Activated T-cell treated with anti-CD3 and anti-CD28 coated beads for 24 hours (primary cell): Measurements from ENCODE around the gene TBX21.
A peak's percentile ranks its signal among the peaks of the same experiment; 100 is the strongest.

Experiments used
- DNase-seq: peaks from one replicate; pipeline ENCODE4 v3.0.0-alpha.2; 2020; ENCODE audit warnings: low read depth

Gene TBX21

DNA sequence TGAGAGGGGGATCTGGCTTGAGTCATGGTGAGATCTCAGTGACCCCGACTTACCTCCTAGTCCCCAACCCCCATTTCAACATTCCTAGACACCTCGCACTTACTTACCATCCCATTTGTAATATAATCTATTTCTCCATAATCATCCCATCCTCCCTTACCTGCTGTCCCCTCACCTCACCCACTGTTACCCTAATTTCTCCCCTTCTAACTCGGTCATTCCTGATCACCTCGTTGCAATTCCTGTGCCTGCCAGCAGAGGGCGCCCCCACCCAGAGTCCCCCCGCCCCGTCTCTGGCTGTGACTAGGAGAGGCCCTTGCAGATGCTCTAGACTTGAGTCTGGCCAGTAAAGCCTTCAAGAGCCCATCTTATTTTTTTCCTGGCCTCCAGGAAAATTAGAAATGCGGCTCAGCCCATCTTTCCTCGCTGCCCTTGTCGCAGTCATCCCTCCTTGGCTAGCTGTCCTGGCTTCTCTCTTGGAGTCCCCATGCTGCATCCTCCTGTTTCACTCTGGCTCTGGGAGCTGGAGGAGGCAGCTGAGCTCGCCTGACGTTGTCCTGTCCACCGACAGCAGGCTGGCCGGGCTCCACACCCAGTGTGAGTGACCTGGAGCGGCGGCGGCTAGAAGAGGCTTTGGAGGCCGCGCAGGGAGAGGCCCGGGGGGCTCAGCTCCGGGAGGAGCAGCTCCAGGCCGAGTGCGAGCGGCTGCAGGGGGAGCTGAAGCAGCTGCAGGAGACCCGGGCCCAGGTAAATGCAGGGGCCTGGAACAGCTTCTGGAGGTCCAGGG lies 34.1 kb upstream of the TBX21 start:
- peak; percentile 80 for DNase-seq

DNA sequence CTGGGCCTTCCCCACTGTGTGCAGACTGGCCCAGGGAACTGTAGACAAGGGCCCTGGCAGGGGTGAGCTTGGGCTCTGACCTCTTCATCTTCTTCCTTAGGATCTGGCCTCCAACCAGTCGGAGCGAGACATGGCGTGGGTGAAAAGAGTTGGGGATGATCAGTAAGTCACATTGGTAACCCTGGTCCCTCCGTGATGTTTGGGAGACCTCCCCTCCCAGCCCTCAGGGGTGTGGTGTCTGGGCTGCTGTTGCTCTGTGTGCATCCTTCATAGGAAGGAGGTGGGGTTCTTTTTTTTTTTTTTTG lies 33.5 kb upstream of the TBX21 start:
- no peak for DNase-seq

DNA sequence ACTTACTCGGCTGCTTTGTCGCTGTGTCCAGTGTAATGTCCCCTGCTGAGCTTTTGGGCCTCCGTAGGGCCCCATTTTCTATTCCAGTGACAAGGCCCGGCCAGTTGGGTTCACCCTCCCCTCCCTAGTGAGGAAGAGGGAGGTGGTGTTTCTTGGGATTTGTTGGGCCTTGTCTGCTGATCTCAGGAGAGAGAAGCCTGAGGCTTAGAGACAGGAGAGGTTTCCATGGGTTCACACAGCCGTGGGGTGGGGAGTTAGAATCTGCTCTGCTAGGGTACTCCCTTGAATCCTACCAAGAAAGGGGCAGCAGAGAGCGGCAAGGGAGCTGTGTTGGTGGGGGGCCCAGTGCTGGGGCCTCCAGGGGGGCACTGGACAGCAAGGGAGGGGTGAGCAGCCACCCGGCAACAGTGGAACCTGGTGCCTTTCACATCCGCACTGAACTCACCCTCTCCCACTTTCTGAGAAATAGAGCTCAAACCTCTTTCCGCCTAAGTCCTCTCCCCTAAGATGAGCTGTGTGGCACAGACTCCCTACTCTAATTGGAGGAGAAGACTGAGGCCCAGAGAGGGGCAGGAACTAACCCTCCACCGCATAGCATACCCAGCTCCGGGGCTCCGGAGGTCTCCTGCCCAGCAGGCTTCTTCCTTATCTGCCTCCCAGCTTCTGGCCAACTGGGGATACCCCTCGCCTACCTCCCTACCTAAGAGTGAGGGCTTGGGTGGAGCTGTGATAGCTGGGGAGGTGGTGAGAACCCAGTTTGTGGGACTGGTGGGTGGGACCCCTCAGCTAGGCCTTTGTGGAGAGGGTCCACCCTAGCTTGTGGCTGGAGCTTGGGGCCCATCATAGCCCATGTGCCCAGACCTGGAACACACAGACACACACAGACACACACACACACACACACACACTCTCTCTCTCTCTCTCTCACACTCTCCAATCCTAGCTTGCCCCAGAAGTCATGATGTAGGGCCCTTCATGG lies 32.3 kb upstream of the TBX21 start:
- DNase-seq, result no peak

DNA sequence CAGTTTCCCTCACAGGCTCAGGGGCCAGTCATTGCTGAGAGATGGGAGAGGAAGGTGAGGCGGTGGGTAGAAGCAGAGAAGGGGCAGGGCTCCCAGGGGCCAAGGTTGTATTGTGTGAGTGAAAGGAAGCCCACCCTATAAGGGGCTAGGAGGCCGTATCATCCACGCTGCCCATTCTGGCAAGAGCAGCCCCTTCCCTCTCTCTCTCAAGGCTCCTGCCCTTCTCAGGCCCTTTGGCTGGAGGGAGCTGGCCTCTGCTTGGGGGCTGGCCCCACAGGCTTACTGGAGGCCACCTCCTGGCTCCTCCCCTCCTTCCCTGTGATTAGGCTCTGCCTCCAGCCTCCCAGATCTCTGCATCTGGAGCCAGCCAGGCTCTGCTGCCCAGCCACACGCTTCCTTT lies 31.4 kb upstream of the TBX21 start:
- DNase-seq, result no peak

DNA sequence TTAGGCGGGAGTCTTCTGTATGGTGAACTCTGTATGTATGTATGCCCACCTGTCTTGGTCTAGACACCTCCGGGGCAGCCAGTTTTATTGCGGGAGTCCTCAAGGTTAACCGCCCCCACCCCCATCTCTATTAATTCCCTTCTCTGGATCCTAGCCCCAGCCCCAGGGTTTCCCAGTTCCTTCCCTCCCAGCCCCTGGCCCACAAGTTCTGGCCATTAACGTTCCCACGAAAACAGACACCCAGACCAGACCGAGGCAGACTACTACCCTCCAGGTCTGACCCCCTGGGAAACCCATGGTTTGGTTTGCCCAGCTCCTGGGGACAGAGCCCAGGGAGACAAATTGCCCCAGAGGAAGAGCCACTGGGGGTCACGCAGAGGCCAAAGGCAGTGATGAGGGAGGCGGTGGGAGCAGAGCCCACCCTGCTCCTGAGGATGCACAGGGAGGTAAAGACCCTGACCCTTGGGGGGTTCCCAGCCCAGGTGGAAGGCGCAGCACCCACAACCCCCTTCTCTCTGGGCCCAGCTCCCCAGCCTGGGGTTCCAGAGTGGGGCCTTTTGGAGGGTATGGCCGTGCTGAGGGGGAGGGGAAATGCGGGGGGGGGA lies 30.5 kb upstream of the TBX21 start:
- DNase-seq, result no peak

DNA sequence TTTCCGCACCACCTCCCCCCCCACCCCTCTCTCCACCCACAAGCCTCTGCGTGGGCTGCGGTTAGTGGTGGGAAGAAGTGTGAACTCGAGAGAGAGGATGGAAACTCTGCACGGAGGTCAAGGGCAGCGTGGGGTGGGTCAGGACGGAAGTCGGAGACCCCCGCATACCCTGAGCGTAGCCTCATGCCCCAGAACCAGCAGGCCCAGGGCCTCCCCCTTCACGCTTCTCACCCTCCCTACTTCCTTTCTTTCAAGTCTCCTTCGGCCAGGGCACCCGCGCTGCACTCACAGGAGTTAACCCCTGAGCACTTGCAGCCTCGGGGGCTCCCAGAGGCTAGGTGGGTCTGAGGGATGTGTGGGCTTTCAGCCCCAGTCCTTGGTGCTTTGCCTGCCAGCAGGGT lies 29.8 kb upstream of the TBX21 start:
- DNase-seq, result no peak

DNA sequence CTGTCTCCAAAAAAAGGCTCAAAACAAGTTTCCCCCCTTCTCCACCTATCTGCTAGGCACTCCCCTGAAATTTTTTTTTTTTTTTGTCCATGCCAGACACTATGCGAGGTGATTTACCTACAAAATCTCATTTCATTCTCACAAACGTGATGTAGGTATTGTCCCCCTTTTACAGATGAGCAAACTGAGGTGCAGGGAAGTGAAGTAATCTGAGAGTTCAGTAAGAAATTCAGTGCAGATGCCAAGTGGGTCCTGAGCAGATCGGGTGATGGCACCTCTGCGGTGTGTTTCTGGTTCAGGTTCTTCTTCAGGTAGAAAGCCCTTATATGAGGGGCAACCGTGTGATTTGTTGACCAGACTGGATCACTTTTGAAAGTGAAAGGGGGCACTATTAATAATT lies 29.4 kb upstream of the TBX21 start:
- no peak for DNase-seq

DNA sequence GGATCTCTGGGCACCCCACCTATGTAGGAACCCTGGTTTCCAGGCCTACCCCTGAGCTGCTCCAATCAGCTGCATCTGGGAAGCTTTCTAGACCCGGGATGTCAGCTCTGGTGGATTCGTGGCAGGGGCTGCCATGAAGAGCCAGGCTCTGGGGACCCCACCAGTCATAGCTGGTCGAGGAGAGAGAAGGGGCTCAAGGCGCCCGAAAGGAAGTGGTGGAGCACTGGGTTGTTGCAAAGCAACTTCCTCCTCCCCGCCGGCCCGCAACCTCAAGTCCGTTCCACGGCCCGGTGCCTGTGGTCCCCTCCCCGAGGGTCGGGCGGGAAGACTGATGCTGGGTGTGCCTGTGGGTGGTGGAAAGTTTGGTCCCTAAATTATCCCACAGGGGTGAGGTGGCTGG lies 28.9 kb upstream of the TBX21 start:
- no peak for DNase-seq

DNA sequence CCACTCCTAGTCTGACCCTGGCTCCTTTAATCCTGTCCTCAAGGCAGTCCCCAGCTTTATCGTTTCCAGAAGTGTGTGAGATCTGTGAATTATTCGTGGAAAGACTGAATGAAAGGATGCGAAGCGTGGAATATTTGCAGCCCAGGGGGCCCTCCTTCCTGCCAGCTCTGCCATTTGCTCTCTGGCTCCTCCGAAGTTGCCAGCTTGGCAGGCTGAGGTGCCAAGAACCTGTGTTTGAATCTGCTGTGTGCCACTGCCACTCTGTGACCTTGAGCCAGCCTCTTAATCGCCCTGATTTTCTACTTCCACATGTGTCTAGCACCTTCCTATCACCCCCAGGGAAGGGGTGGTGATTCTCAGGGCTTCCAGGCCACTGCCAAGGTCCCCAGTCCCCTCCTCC lies 28.3 kb upstream of the TBX21 start:
- no peak for DNase-seq

DNA sequence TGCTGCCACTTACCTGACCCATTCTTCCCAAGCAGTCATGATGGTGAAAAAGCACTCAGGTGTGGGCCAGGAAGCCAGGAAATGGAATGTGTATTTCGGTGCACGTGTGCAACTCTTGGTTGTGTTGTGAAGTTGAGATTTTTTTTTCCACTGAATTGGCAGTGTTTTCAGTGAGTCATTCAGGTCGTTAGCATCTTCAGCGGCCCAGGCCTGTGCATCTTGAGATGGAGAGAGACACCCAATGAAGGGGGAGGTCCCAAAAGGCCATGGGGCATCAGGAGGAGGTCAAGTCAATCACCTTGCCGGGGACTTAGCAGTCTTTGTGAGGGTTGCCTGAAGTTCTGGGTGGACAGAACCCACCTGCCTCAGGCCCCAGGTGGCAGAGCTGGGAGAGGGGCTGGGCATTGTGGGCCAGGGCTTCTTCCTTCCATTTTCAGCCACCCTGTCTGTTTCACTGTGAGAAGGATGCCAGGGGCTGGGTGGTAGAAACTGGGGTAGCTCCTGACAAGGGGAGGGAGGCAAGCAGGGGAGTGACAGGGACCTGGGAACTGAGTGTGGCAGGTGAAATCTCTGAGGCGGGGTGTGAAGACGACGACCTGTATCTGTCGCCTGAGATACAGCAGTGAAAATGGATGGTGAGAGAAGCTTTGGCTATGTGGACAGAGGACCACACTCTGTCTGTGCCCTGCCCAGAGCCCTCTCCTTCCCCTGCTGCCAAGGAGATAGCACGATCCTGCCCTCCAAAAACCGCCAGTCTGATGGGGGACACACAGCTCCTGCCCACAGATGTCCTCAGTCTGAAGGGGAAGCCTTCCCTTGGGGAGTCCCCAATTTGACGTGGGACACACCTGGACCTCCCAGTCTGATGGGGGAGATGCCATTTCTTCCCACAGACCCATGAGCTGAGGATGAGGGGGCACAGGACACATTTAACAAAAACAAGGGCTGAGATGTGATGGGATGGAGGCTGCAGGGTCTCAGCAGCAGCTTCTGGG lies 27.2 kb upstream of the TBX21 start:
- no peak for DNase-seq

DNA sequence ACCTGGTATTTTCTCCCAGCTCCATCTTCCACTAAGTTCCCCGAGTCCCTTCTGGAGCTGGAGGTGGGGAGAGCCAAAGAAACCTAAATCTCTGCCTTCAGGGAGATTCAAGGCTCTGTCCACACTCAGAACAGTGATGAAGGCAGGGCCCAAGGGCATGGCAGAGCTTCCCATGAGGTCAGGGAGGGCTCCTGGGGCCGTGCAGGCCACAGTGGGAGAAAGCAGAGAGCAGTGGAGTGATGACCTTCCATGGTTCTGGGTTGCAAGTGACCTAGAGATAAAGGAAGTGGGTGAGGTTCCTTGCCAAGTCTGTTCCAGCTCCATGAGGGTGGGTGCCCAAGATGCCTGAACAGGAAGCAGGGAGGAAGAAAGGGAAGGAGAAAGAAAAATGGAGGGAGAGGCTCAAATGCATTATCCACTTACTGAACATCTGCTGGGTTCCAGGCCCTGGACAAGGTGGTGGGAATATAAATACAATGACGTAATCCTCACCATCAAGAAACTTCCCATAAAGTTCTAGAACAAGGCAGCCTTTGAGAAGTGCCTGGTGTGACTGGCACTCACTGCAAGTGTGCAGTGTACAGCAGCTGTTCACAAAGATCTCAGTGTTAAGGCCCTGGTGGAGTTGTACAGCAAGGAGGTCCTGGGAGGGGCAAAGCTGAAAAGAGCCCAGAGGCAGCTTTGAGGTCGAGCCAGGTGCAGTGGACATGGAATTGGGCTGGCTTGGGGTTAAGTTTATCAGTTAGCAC lies 25.8 kb upstream of the TBX21 start:
- DNase-seq, result no peak

DNA sequence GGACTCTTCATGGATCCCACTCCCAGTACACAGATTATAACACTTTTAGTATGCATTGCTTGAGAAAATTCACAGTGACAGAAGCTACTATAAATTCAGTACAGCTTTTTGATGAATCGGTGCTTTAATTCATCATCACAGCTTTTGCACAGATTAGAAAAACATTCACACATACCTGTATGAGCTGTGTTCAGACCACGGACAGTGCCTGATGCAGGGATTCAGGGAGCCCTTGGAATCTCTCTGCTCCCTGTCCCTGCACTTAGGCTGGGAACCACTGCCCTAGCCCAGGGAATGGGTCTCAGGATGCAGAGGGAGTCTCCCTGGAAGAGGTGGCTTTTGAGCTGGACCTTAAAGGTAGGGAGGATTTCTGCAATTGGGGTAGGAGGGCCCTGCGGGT lies 25.2 kb upstream of the TBX21 start:
- no peak for DNase-seq

DNA sequence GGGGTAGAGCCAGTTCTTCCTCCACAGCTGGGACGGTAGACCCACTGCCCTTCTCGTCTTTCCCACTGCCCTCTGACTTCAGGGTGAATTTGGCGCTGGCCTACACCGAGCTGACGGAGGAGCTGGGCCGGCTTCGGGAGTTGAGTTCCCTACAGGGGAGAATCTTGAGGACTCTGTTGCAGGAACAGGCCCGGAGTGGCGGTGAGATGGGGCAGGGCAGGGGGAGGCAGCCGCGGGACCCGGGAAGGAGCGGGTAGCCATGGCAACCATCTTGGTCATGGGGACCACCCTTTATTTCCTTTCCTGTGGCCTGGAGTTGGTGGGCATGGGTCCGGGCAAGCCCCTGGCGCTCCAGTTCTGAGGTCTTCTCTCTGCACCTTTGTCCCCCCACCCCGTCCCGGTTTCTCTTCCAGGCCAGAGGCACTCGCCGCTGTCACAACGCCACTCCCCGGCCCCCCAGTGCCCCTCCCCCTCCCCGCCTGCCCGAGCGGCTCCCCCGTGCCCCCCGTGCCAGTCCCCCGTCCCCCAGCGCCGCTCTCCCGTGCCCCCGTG lies 24.6 kb upstream of the TBX21 start:
- no peak for DNase-seq

DNA sequence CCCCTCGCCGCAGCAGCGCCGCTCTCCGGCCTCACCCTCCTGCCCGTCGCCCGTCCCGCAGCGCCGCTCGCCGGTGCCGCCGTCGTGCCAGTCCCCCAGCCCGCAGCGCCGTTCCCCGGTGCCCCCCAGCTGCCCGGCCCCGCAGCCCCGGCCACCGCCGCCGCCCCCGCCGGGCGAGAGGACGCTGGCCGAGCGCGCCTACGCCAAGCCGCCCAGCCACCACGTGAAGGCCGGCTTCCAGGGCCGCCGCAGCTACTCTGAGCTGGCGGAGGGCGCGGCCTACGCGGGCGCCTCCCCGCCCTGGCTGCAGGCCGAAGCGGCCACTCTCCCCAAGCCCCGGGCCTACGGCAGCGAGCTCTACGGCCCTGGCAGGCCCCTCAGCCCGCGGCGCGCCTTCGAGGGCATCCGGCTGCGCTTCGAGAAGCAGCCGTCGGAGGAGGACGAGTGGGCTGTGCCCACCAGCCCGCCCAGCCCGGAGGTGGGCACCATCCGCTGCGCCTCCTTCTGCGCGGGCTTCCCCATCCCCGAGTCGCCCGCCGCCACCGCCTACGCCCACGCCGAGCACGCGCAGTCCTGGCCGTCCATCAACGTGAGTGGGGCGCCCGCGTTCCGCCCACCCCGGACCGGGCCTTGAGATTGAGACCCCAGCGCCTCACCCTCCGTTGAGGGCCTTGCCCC lies 24.0 kb upstream of the TBX21 start:
- DNase-seq, result no peak

DNA sequence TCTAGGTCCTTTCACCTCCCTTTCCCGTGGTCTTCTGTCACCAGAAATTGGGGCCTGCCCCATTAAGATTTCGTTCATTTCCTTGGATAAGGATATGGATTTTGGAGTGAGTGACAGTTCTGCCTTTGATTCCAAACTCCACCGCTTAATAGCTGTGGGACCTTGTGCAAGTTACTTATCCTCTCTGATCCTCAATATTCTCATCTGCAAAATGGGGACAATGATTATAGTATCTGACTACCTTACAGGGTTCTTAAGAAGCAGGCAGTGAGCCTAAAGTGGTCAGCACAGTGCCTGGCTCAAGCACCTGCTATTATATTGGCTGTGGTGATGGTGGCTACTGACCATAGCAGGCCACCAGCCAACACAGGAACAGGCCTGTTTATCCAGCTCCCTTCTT lies 23.4 kb upstream of the TBX21 start:
- DNase-seq, result no peak

DNA sequence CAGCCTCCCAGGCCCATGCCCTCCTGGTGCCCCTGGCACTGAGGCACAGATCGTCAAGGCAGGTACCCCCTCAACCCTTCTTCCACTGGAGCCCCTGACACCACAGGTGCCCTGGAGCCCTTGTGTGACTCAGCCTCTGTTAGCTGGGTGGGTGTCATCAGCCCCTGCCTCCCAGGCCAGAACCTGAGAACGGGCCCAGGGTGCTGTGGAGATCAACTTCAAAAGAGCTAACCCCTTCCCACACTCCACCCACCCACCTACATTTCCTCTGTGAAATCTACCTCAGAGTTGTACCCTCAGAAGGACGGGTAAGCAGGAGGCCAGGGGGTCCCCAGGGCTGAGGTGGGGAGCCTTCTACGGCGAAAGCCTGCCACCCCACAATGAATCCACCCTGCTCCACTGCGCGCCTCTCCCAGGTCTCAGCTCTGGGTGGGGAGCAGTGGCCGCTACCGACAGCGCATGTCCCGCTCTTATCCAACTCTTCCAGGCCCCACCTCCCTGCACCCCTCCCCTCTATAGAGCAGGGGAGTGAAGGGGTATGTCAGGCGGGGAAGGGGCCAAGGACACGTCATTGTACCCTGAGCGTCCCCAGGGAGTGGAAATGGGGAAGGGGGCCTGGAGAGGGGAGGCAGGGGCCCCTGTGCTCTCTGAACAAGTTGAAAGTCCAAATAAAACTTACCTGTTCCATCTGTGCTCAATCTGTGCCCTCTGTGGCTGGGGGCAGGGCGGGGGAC lies 21.5 kb upstream of the TBX21 start:
- DNase-seq, result no peak

DNA sequence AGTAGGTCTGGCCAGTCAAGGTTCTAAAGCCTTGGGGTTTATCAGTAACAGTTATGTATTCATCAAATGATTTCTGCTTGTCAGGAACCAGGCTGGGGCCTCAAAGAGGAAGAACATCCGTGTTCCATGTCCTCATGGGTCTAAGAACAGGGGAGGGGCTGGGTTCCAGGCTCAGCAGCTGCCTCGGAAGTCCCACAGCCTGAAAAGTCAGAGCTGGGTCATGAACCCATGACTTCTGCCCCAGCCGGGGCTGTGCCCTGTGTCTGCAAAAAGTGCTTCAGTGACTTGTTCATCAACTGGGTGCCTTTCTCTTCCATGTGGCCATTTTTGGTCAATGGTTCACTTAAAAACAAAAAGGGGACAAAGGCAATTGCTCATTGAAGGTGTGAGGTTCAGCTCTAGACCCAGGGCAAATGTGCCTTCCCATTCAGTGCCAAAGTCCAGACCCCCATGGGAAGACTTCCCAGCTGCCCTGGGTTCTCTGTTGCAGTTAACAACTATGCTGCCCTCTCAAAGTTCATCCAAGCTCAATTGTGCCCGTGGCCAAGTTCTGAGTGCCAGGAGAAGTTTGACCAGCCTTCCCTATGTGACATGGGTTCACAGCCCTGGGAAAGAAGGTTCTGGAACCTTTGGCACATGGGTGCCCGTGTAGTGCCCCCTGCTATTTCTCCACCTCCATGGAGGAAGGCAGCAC lies 20.6 kb upstream of the TBX21 start:
- DNase-seq, result no peak

DNA sequence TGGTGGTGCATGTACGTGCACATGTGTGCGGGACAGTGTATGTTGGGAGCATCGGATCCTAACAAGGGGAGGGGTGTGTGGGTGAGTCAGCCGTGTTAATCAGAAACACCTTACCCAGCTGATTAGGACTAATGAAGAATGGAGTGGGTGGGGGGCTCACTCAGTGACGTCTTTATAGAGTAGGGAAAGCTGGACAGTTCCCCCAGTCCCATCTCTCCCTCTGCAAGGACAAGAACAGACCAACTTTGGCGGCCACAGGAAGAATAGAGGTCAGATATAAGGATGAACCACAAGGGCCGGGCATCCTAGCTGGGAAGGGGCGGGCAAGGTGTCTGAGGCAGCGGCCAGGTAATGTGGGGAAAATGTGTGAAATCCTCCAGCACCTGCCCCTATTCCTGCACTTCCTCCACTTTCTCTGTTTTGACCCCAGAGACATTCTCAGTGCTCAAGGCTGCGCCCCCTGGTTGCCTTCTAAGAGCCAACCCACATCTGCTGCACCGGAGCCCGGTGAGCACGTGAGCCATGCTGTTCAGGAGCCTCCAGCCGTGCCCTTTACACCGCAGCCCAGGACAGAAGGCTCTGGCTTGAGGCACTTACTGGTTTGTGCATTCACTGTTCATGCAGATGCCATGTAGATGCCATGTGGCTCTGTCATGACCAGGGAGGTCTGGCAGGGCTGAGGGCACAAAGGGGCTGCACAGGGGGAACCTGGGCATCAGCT lies 18.9 kb upstream of the TBX21 start:
- DNase-seq, result no peak
